ENCODE measurements around the gene MAP7D1. TPM values are rescaled to one million over a fixed set of nuclear protein-coding genes. Genes with fewer than 3 reads are reported as not detected.
"Not testable (repeated sequence)": the region's sequence is repeated elsewhere in the genome, so short reads cannot be mapped to it uniquely, and the experiment has no call there.

Gene MAP7D1
- total and polyA plus RNA-seq, 2 experiments from 2014 or later: 46.0 to 97.8 TPM

GRCh38 chr1:36183309-36183856, 27.4 kb downstream of the MAP7D1 start:
- Histone ChIP-seq H3K9me3 (ENCODE audit: low read depth) (no peaks in the 10 kb centered on the region), H2AFZ (no peak overlapping the region), H3K36me3 (replicated peaks; ENCODE audit: insufficient read depth, low read depth) (no peaks in the 10 kb centered on the region), H3K27me3 (no peaks in the 10 kb centered on the region), H3K79me2 (no peaks in the 10 kb centered on the region), H3K4me3 (no peak overlapping the region), H3K4me2 (no peak overlapping the region), H3K9me2 (replicated peaks; ENCODE audit: insufficient read depth) (no peaks in the 10 kb centered on the region), H3K4me1 (ENCODE audit: insufficient read depth) (peaks cover 4% of the 10 kb centered on the region), H4K20me1 (ENCODE audit: insufficient read depth, poor library complexity, severe bottlenecking) (no peaks in the 10 kb centered on the region), H3K27ac (no peak overlapping the region)
- DNase-seq (ENCODE audit: low spot score): no peak
- 81% methylated on average over 2 of the region's 2 CpGs for WGBS (ENCODE audit: low lambda C conversion rate, missing lambda C conversion rate)
- TF ChIP-seq EZH2phosphoT487 (IDR thresholded peaks at IDR 0.05; ENCODE audit: low read depth, severe bottlenecking, unreplicated experiment): no peak
- TF ChIP-seq EZH2 (IDR thresholded peaks at IDR 0.05; ENCODE audit: borderline replicate concordance): no peak
- TF ChIP-seq, protein P1, sequence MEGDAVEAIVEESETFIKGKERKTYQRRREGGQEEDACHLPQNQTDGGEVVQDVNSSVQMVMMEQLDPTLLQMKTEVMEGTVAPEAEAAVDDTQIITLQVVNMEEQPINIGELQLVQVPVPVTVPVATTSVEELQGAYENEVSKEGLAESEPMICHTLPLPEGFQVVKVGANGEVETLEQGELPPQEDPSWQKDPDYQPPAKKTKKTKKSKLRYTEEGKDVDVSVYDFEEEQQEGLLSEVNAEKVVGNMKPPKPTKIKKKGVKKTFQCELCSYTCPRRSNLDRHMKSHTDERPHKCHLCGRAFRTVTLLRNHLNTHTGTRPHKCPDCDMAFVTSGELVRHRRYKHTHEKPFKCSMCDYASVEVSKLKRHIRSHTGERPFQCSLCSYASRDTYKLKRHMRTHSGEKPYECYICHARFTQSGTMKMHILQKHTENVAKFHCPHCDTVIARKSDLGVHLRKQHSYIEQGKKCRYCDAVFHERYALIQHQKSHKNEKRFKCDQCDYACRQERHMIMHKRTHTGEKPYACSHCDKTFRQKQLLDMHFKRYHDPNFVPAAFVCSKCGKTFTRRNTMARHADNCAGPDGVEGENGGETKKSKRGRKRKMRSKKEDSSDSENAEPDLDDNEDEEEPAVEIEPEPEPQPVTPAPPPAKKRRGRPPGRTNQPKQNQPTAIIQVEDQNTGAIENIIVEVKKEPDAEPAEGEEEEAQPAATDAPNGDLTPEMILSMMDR (IDR thresholded peaks at IDR 0.05; ENCODE audit: poor library complexity): no peak

GRCh38 chr1:36187800-36188593, 32.0 kb downstream of the MAP7D1 start:
- no peaks in the 10 kb centered on the region for H3K27me3 ChIP-seq
- TF ChIP-seq EZH2phosphoT487 (IDR thresholded peaks at IDR 0.05; ENCODE audit: low read depth, severe bottlenecking, unreplicated experiment) (no peak), EZH2 (IDR thresholded peaks at IDR 0.05; ENCODE audit: borderline replicate concordance) (no peak)
- TF ChIP-seq, protein P1 (IDR thresholded peaks at IDR 0.05; ENCODE audit: poor library complexity): peak; percentile 88
- H3K36me3 ChIP-seq (replicated peaks; ENCODE audit: insufficient read depth, low read depth): no peaks in the 10 kb centered on the region
- no peak overlapping the region for H3K4me3 ChIP-seq
- no peaks in the 10 kb centered on the region for H3K9me3 ChIP-seq (ENCODE audit: low read depth)
- peak overlapping the region; percentile 82 for H3K27ac ChIP-seq
- no peaks in the 10 kb centered on the region for H3K9me2 ChIP-seq (replicated peaks; ENCODE audit: insufficient read depth)
- peaks cover 4% of the 10 kb centered on the region for H3K4me1 ChIP-seq (ENCODE audit: insufficient read depth)
- H3K4me2 ChIP-seq: peak overlapping the region; percentile 61
- H2AFZ ChIP-seq: peak overlapping the region; percentile 46
- 6% methylated on average over 9 of the region's 9 CpGs for WGBS (ENCODE audit: low lambda C conversion rate, missing lambda C conversion rate)
- H3K79me2 ChIP-seq: no peaks in the 10 kb centered on the region
- H4K20me1 ChIP-seq (ENCODE audit: insufficient read depth, poor library complexity, severe bottlenecking): no peaks in the 10 kb centered on the region
- peak; percentile 92 for DNase-seq (ENCODE audit: low spot score)

DNA sequence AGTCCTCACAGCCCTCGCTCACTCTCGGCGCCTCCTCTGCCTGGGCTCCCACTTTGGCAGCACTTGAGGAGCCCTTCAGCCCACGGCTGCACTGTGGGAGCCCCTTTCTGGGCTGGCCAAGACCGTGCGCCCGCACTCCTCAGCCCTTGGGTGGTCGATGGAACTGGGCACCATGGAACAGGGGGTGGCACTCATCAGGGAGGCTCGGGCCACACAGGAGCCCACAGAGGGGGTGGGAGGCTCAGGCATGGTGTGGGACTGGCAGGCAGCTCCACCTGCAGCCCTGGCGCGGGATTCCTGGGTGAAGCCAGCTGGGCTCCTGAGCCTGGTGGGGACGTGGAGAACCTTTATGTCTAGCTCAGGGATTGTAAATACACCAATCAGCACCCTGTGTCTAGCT, 40.8 kb downstream of the MAP7D1 start:
- not testable (repeated sequence) for H3K27me3 ChIP-seq; H3K4me2 ChIP-seq; DNase-seq (ENCODE audit: low spot score); H3K27ac ChIP-seq; H2AFZ ChIP-seq; H3K36me3 ChIP-seq (replicated peaks; ENCODE audit: insufficient read depth, low read depth); H4K20me1 ChIP-seq (ENCODE audit: insufficient read depth, poor library complexity, severe bottlenecking); H3K9me3 ChIP-seq (ENCODE audit: low read depth); H3K4me1 ChIP-seq (ENCODE audit: insufficient read depth); H3K79me2 ChIP-seq; H3K9me2 ChIP-seq (replicated peaks; ENCODE audit: insufficient read depth); H3K4me3 ChIP-seq
- 96% methylated on average over 11 of the region's 12 CpGs for WGBS (ENCODE audit: low lambda C conversion rate, missing lambda C conversion rate)

GRCh38 chr1:36198641-36199040, 42.7 kb downstream of the MAP7D1 start:
- Histone ChIP-seq H3K27ac (no peak overlapping the region), H3K36me3 (replicated peaks; ENCODE audit: insufficient read depth, low read depth) (no peaks in the 10 kb centered on the region)
- 90% methylated on average over 5 of the region's 5 CpGs for WGBS (ENCODE audit: low lambda C conversion rate, missing lambda C conversion rate)

More at GRCh38 chr1:36198641-36199040, 42.7 kb downstream of the MAP7D1 start:
- Histone ChIP-seq H3K4me1 (ENCODE audit: insufficient read depth) (no peaks in the 10 kb centered on the region), H2AFZ (no peak overlapping the region), H3K27me3 (no peaks in the 10 kb centered on the region), H3K79me2 (no peaks in the 10 kb centered on the region), H3K9me3 (ENCODE audit: low read depth) (no peaks in the 10 kb centered on the region), H3K4me2 (no peak overlapping the region), H3K4me3 (no peak overlapping the region), H3K9me2 (replicated peaks; ENCODE audit: insufficient read depth) (no peaks in the 10 kb centered on the region), H4K20me1 (ENCODE audit: insufficient read depth, poor library complexity, severe bottlenecking) (no peaks in the 10 kb centered on the region)
- TF ChIP-seq EZH2 (IDR thresholded peaks at IDR 0.05; ENCODE audit: borderline replicate concordance): no peak
- TF ChIP-seq, protein P1 (IDR thresholded peaks at IDR 0.05; ENCODE audit: poor library complexity): no peak
- TF ChIP-seq EZH2phosphoT487 (IDR thresholded peaks at IDR 0.05; ENCODE audit: low read depth, severe bottlenecking, unreplicated experiment): no peak
- DNase-seq (ENCODE audit: low spot score): no peak

All from hepatocyte (in vitro differentiated cells).